ENCODE measurements around the gene FAM78B. TPM values are rescaled to one million over a fixed set of nuclear protein-coding genes. Genes with fewer than 3 reads are reported as not detected.

The FAM78B gene
- total RNA-seq, 1 donor, result 0.27 TPM

DNA sequence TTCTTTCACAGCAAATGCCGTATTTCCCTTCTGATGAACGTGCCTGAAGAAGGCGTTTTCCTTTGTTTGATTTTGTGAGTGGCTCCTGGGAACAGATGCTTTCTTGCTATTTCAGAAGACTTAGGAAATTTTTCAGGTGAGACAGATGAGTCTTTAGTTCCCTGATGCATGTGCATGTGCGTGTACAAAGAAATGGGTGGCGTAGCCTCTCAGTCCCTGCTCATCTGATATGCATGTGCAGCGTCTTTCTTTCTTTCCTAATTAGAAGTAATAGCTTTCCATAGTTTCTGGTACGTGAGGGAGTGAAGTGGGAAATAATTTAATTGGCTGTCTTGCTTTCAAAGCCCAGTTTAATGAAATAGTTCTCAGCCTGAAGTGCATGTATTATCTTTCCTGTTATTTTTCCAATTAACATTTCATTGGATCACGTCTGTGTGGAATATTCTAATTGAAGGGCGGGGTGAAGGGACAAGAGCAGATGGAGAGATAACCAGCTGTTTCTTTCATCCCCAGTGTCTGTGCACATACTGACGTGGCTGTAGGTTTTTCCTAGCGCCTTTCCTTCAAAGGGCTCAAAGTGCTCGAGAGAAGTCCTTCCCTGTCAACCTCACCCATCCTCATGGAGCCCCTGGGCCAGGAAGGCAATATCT, 104.3 kb downstream of the FAM78B start:
- DNase-seq (ENCODE audit: low read depth), result no peak
- no peak overlapping the region for H3K4me3 ChIP-seq (ENCODE audit: low read depth, low read length)
- TF ChIP-seq, protein P1, sequence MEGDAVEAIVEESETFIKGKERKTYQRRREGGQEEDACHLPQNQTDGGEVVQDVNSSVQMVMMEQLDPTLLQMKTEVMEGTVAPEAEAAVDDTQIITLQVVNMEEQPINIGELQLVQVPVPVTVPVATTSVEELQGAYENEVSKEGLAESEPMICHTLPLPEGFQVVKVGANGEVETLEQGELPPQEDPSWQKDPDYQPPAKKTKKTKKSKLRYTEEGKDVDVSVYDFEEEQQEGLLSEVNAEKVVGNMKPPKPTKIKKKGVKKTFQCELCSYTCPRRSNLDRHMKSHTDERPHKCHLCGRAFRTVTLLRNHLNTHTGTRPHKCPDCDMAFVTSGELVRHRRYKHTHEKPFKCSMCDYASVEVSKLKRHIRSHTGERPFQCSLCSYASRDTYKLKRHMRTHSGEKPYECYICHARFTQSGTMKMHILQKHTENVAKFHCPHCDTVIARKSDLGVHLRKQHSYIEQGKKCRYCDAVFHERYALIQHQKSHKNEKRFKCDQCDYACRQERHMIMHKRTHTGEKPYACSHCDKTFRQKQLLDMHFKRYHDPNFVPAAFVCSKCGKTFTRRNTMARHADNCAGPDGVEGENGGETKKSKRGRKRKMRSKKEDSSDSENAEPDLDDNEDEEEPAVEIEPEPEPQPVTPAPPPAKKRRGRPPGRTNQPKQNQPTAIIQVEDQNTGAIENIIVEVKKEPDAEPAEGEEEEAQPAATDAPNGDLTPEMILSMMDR (IDR thresholded peaks at IDR 0.05; ENCODE audit: insufficient read depth, low read length), result no peak

DNA sequence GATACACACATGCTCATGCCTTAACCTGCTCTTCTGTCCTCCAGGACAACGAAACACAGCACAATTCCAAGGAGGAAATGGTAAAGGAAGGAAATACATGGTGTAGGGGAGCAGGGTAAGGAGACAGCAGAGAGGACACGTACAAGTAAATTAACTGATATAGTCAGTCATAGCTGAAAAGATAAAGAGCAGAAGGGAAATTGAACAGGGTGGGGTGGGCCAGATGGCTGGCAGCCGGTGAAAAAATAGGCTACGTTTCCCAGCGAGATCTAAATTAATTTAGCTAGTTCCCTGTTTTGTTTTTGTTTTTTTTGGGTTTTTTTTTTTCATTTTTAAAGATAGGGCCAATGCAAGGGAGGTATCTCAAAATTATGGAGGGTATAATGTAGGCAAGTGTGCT, 109.2 kb downstream of the FAM78B start:
- TF ChIP-seq, protein P1 (IDR thresholded peaks at IDR 0.05; ENCODE audit: insufficient read depth, low read length), result no peak
- no peak overlapping the region for H3K4me3 ChIP-seq (ENCODE audit: low read depth, low read length)
- no peak for DNase-seq (ENCODE audit: low read depth)

DNA sequence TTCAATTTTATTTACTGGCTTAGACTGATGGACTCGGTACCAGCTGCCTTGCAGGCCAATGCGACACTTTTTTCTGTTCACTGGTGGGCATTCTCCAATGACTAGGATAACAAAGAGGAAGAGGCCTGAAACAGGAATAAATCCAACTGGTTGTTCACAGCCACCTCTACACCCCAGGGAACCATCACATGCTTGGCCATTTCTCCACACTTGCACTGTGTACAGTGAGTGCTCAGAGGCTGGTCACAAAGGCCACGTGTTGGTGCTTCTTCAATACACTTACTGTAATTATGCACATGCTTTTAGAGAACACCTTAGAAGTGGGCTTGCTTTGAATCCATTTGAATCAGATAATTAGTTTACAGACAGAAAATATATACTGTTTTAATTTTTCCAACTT, 113.4 kb downstream of the FAM78B start:
- TF ChIP-seq, protein P1 (IDR thresholded peaks at IDR 0.05; ENCODE audit: insufficient read depth, low read length), result no peak
- DNase-seq (ENCODE audit: low read depth), result no peak
- no peak overlapping the region for H3K4me3 ChIP-seq (ENCODE audit: low read depth, low read length)

DNA sequence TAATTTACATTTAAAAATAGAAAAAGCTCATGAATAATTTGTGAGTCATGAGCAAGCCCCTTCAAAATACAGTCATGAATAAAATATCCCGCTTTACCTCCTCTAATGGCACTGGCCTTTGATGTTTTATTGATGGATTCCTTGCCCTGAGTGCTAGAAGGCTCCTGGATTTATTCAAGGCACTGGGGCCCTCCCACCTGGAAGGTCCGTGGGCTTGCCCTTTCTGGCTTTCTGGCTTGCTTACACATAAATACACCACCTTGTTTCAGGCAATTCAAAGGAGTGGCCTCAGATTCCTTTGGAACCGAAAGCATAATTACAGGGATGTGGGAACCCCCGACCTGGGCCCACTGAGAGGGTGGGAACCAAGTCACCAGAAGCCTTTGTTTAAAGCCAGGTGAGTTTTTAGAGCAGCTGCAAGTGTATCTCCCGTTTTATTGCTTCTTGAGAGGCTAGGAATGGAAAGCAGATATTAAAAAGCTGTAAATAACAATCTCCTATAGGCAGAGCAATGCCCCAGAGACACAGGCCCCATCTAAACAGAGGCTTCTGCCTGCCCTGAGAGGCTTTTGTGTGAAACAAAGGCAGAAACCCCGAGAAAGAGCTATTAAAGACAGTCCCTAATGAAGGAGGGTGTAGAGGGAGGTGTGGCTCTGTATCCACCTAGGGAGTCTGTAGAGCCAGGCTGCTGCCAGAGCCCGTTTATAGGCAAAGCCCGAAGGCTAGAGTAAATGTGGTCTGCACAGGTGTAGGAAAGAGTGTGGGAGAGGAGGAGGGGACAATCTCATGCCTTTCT, 126.4 kb downstream of the FAM78B start:
- H3K4me3 ChIP-seq (ENCODE audit: low read depth, low read length), result no peak overlapping the region
- no peak for DNase-seq (ENCODE audit: low read depth)
- TF ChIP-seq, protein P1 (IDR thresholded peaks at IDR 0.05; ENCODE audit: insufficient read depth, low read length), result no peak

DNA sequence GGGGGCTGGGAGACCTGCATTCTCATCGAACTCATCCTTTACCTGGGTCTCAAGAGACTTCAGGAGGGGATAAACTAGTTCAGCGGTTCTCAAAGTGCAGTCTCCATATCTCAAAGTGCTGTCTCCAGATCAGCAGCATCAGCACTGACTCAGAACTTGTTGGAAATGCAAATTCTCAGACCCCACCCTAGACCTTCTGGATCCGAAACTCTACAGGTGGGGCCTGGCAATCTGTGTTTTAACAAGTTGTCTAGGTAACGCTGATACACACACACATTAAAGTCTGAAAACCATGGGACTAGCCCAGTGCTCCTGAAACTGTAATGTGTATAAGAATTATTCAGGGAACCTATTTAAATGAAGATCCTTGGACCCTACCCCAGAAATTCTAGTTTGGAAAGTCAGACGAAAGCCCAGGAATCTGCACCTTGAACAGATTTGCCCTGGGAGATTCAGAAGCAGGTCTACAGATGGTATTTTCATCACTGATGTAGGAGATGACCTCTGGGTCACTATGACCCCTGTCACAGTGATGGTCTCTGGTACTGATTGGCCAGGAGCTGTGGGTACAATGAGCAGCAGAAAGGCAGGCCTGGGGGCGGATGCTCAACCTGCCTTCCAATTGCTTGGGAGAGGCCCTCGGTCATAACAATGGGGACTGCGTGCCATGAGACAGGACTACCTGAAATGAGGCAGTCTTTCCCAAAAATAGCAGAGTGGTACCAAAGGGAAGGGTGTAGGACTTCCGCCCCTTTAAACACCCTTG, 127.2 kb downstream of the FAM78B start:
- DNase-seq (ENCODE audit: low read depth), result no peak
- H3K4me3 ChIP-seq (ENCODE audit: low read depth, low read length), result no peak overlapping the region
- TF ChIP-seq, protein P1 (IDR thresholded peaks at IDR 0.05; ENCODE audit: insufficient read depth, low read length), result no peak

DNA sequence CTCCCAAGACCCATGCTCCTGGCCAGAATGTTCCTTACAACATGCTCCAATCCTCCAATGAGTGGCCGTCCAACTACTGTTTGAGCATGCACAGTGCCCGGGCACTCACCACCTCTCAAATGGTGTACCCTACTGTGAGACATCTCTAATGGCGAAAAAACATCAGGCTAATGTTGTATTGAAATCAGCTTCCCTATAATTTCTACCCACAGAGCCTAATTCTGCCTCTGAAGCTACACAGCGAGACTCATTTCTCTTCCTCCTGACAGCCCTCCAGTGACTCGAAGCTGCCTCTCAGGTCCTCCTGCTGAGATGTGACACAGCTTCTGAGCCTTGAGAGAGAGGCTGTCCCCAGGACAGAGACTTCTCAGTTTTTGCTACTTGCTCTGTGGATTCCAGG, 130.7 kb downstream of the FAM78B start:
- no peak for DNase-seq (ENCODE audit: low read depth)
- no peak overlapping the region for H3K4me3 ChIP-seq (ENCODE audit: low read depth, low read length)
- TF ChIP-seq, protein P1 (IDR thresholded peaks at IDR 0.05; ENCODE audit: insufficient read depth, low read length), result no peak

Data from fibroblast of the aortic adventitia (primary cell).